ENCODE results near the gene SPATA3.
"Not testable (repeated sequence)": the region's sequence is repeated elsewhere in the genome, so short reads cannot be mapped to it uniquely, and the experiment has no call there.

SPATA3 gene

DNA sequence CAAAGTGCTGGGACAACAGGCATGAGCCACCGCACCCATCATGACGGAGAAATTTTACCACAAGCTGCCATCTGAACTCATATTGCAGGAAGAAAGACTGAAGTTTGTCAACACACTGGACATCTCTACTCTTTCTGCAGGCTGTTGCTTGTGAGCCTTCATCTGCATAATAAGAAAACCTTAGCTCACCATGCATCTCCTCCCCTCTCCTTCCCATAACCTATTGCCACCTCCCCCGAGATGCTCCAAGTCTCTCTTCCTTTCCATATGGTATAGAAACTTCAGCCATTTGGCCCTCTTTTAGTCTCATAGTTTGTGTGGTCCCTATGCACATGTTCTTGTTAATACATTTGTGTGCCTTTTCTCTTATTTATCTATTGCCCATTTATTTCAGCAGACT is 22.3 kb downstream of the SPATA3 start:
- no peak for DNase-seq (ENCODE audit: low read depth in 2 of 2)
- TF ChIP-seq, protein P1, sequence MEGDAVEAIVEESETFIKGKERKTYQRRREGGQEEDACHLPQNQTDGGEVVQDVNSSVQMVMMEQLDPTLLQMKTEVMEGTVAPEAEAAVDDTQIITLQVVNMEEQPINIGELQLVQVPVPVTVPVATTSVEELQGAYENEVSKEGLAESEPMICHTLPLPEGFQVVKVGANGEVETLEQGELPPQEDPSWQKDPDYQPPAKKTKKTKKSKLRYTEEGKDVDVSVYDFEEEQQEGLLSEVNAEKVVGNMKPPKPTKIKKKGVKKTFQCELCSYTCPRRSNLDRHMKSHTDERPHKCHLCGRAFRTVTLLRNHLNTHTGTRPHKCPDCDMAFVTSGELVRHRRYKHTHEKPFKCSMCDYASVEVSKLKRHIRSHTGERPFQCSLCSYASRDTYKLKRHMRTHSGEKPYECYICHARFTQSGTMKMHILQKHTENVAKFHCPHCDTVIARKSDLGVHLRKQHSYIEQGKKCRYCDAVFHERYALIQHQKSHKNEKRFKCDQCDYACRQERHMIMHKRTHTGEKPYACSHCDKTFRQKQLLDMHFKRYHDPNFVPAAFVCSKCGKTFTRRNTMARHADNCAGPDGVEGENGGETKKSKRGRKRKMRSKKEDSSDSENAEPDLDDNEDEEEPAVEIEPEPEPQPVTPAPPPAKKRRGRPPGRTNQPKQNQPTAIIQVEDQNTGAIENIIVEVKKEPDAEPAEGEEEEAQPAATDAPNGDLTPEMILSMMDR (IDR thresholded peaks at IDR 0.05; ENCODE audit: low read depth, low read length) = no peak
- H3K4me3 ChIP-seq (replicated peaks in 1 of 2; ENCODE audit: low read depth in 2 of 2, low read length in 2 of 2) = no peak overlapping the region

DNA sequence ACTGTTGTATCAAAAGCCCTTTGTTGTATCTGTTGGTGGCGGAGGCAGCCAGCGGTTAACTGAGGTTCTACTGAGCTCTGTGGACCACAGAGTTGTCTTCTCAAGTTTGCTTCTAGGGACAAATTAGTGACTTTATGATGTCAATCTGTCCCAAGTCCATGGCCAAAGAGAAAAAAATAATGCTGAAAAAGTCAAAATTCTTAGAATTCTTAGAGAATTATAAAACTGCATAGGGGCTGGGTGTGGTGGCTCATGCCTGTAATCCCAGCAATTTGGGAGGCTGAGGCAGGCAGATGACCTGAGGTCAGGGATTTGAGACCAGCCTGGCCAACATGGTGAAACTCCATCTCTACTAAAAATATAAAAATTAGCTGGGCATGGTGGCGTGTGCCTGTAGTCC is 29.1 kb downstream of the SPATA3 start:
- H3K4me3 ChIP-seq (replicated peaks in 1 of 2; ENCODE audit: low read depth in 2 of 2, low read length in 2 of 2) = not testable (repeated sequence)

DNA sequence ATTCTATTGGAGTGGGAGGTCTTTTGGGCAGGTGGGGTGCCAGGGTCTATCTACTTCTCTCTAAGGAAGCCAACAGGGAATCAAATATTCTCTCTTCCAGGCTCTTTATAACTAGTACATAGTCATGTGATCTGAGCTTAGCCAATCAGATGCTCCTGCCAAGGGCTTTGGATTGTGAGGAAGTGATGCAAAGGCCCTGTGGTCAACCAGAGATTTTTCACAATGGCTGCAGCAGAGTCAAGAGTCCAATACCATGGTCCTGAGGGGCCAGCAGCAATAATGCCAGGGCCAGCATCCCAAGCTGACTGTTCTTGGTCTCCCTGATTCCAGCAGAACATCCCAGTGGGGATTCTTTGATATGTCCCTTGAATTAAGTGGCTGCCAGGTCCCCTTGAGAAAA is 33.0 kb downstream of the SPATA3 start:
- DNase-seq (ENCODE audit: low read depth in 2 of 2) = no peak
- TF ChIP-seq, protein P1 (IDR thresholded peaks at IDR 0.05; ENCODE audit: low read depth, low read length) = no peak

More for the DNA sequence above, 29.1 kb downstream of the SPATA3 start:
- DNase-seq (ENCODE audit: low read depth in 2 of 2) = not testable (repeated sequence)

DNA sequence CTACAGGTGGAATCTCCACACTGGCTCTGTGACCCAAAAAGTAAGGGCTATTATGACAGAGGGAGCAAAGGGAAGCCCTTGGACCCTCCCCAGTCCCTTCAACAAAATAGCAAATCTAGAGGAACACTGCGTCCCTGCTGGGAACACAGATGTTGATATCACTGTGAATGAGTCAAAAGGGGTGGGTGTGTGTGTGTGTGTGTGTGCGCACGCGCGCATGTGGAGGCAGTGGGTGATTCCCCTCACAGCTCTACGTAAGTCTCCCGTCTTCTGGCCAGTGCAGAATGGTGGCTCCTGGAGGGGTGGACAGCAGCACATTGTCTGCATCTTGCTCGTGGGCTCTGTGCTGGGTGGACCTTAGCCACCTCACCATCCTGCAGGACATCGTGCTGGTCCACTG is 33.6 kb downstream of the SPATA3 start:
- TF ChIP-seq, protein P1 (IDR thresholded peaks at IDR 0.05; ENCODE audit: low read depth, low read length) = no peak
- no peak for DNase-seq (ENCODE audit: low read depth in 2 of 2)
- H3K4me3 ChIP-seq (replicated peaks in 1 of 2; ENCODE audit: low read depth in 2 of 2, low read length in 2 of 2) = no peak overlapping the region

More for the DNA sequence above, 33.0 kb downstream of the SPATA3 start:
- H3K4me3 ChIP-seq (replicated peaks in 1 of 2; ENCODE audit: low read depth in 2 of 2, low read length in 2 of 2) = no peak overlapping the region

DNA sequence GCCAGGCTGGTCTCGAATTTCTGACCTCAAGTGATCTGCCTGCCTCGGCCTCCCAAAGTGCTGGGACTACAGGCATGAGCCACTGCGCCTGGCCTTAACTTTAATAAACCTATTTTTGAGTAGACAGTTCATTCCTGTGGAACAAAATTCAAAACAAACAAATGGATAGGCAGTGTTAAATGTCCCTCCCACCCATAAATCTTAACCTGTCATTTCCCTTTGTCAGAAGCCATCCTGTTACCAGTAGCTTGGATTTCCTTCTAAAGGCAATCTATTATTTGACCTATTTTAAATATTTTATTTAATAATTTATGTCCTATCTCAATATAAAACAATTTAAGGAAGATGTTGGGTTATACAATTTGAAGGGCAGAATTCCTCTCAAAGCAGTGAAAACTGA is 34.8 kb downstream of the SPATA3 start:
- TF ChIP-seq, protein P1 (IDR thresholded peaks at IDR 0.05; ENCODE audit: low read depth, low read length) = no peak
- DNase-seq (ENCODE audit: low read depth in 2 of 2) = no peak

DNA sequence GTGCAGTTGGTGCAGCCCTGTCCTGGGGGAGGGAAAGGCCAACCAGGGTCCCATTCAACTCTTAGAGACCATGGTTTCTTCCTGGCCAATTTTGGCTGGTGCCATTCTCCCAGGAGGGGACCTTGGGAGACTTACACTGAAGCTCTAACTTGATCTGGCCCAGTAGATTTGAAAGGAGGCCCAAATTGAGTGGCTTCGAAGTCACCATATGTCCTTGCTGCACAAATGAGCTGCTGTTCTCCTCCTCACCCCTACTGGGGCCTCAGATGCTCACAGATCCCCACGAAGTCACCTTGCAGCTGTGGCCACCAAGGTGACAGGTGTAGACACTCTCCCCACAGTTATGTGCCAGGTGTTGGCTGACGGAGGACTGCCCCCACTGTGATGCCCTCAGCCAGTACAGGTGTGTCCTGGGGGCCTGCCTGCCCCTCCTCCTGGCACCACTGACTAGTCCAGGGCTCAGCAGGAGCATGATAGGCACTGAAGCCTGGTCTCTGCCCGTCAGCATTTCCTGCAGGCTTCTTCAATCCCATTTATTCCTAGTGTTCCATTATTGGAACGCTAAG is 36.7 kb downstream of the SPATA3 start:
- H3K4me3 ChIP-seq (replicated peaks in 1 of 2; ENCODE audit: low read depth in 2 of 2, low read length in 2 of 2) = no peak overlapping the region
- no peak for DNase-seq (ENCODE audit: low read depth in 2 of 2)
- TF ChIP-seq, protein P1 (IDR thresholded peaks at IDR 0.05; ENCODE audit: low read depth, low read length) = no peak

More for the DNA sequence above, 34.8 kb downstream of the SPATA3 start:
- no peak overlapping the region for H3K4me3 ChIP-seq (replicated peaks in 1 of 2; ENCODE audit: low read depth in 2 of 2, low read length in 2 of 2)

DNA sequence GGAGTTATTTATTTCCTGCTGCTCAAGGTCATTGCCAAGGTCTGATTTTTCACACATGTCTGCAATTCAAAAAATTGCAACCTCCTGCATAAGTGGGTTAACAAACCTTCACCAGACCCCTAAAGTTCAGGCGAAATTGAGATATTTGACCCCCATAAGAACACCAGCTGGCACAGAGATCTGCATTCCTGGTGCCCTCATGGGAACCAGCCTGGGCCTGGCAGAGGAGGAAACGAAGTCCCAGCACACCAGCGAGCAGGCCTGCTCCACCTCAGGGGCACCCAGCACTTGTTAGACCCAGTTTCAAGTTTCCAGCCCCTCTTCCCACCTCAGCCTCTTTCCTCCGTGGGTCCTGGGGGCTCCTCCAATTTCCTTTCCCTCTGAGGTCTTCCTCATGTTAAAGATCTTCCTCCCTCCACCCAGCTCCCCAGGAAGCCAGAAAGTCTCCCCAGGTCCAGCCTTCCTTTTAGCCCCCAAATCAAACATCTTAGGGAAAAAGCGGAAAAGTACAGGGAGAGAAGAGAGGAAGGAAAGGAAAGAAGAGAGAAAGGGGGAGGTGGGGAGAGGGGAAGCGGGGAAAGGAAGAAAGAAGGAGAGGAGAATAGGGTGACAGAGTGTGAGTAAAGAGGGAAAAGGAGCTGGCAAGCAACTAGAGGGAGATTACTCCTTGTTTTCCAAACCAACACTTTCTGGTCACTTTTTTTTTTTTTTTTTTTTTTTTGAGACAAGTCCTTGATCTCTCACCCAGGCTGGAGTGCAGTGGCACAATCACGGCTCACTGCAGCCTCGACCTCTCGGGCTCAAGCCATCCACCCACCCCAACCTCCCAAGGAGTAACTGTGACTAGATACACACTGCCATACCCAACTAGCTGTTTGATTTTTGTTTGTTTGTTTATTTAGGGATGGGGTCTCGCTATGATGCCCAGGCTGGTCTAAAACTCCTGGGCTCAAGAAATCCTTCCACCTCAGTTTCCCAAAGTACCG is 37.5 kb downstream of the SPATA3 start:
- no peak for DNase-seq (ENCODE audit: low read depth in 2 of 2)
- no peak overlapping the region for H3K4me3 ChIP-seq (replicated peaks in 1 of 2; ENCODE audit: low read depth in 2 of 2, low read length in 2 of 2)
- TF ChIP-seq, protein P1 (IDR thresholded peaks at IDR 0.05; ENCODE audit: low read depth, low read length) = no peak

Measured in cardiac fibroblast (primary cell).